ENCODE results near the gene FBP1. TPM values are rescaled to one million over a fixed set of nuclear protein-coding genes. Genes with fewer than 3 reads are reported as not detected.

The FBP1 gene
- total RNA-seq, 1 donor from 2014 or later: 1.6 TPM

DNA sequence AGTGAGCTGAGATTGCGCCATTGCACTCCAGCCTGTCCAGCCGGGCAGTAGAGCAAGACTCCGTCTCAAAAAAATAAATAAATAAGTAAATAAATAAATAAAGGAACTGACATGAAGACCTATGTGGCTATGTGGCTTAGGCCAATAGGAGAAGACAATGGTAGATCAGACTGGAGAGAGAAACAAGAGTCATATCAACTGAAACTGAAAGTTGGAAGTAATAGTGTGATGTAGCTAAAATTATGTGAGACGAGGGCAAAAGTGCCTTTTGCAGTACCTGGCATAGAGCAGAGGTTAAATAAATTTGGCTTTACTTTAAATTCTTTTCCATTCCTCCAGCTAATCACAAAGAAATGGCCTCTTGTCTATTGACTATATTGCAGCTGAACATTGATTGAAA is 53.0 kb downstream of the FBP1 start:
- peak overlapping the region; percentile 30 for H3K4me3 ChIP-seq (ENCODE audit: low read depth, low read length)
- DNase-seq (ENCODE audit: low read depth): no peak
- TF ChIP-seq CTCF (conservative IDR thresholded peaks at IDR 0.05; ENCODE audit: low read depth, low read length): no peak

DNA sequence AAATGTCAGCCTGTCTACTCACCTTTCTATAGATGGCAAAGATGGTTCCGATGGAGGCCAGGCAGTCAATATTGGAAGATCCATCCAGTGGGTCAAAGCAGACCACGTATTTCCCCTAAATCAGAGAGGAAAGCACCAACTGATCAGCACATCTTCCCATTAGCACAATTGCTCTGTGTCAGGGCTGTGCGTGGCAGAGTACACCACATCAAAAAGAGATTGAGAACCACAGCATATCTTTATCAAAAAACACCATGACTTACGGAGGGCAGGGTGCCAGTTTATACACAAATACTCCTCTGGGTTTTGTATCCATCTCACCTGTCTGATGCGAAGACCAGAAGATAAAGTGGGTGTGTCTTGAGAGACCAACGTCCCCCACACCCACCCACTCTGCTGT is 54.8 kb downstream of the FBP1 start:
- no peak for TF ChIP-seq CTCF (conservative IDR thresholded peaks at IDR 0.05; ENCODE audit: low read depth, low read length)
- no peak for DNase-seq (ENCODE audit: low read depth)
- H3K4me3 ChIP-seq (ENCODE audit: low read depth, low read length): no peak overlapping the region

- H3K4me3 ChIP-seq (ENCODE audit: low read depth, low read length): no peak overlapping the region
- DNase-seq (ENCODE audit: low read depth): no peak
- no peak for TF ChIP-seq CTCF (conservative IDR thresholded peaks at IDR 0.05; ENCODE audit: low read depth, low read length)
These were observed 57.6 kb downstream of the FBP1 start for GRCh38 chr9:94581728-94582127.

DNA sequence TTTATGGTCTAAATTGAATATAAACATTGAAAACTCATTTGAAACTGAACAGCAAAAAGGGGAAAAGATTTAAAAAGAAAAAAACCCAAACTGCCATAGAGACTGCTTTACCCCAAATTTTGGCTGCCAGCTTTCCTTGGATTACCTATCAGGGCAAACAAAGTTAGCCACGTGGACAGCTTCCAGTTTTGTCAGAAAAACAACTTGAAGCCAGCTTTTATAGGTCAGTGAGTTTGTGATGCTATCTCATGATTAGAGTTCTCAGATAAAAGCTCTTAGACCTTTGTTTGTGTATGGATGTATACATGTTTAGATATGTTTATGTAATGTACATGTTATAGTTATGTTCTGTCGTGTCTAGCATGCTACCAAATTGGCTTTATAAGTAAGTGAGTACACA is 61.7 kb downstream of the FBP1 start:
- no peak overlapping the region for H3K4me3 ChIP-seq (ENCODE audit: low read depth, low read length)
- DNase-seq (ENCODE audit: low read depth): no peak
- no peak for TF ChIP-seq CTCF (conservative IDR thresholded peaks at IDR 0.05; ENCODE audit: low read depth, low read length)

- no peak for DNase-seq (ENCODE audit: low read depth)
- TF ChIP-seq CTCF (conservative IDR thresholded peaks at IDR 0.05; ENCODE audit: low read depth, low read length): no peak
- no peak overlapping the region for H3K4me3 ChIP-seq (ENCODE audit: low read depth, low read length)
These were observed 62.3 kb downstream of the FBP1 start for GRCh38 chr9:94577036-94577435.

GRCh38 chr9:94576131-94576530 is 63.2 kb downstream of the FBP1 start:
- no peak for TF ChIP-seq CTCF (conservative IDR thresholded peaks at IDR 0.05; ENCODE audit: low read depth, low read length)
- no peak overlapping the region for H3K4me3 ChIP-seq (ENCODE audit: low read depth, low read length)
- DNase-seq (ENCODE audit: low read depth): no peak

DNA sequence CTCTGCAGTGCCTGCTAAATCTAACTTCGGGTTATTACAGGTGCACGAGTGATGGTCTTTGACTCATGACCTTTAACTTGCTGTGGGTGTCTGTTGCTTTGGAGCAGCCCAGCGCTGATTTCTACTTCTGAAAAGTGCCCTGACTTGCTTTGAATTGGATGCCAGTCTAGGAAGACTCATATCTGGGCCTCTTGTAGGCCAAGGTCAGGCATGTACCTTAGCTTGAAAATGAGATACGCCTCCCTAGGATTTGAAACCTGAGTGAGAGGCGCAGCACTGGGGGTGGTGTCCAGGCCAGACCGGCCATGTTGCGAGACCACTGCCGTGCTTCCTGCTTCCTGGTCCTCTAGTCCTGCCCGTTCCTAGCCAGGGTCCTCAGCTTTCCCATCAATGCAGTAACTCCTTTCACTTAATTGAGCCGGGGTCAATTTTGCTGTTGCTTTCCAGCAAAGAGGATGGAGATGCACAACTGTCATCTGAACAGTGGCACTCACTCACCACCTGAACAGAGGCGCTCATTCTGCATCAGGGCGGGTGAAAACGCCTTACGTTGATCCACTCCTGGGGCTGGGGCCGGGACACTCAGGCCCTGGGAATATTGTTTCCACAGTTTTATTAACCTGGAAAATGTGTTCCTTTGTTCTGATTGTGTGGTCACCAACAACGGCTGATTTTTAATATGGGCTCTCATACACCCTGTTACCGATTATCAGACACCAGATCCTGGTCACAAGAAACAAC is 70.2 kb downstream of the FBP1 start:
- no peak for TF ChIP-seq CTCF (conservative IDR thresholded peaks at IDR 0.05; ENCODE audit: low read depth, low read length)
- H3K4me3 ChIP-seq (ENCODE audit: low read depth, low read length): no peak overlapping the region
- no peak for DNase-seq (ENCODE audit: low read depth)

Measured in epithelial cell of proximal tubule (primary cell).